SJCRH30 (cell line): ENCODE measurements around the gene CDC42BPB. TPM values are rescaled to one million over a fixed set of nuclear protein-coding genes. Genes with fewer than 3 reads are reported as not detected.

ENCODE experiments used
- DNase-seq, 2 experiments: peaks; one replicate each; pipeline ENCODE4 v3.0.0-alpha.2; 2015 to 2020
- H3K27ac ChIP-seq: fragments of 250-450 bp; sonication (Bioruptor Pico); 2 replicates; pipeline ENCODE4 v1.5.1; 2020; ENCODE audit warnings: mild to moderate bottlenecking, moderate library complexity
- H3K27me3 ChIP-seq: fragments of 250-450 bp; sonication (Bioruptor Pico); 2 replicates; pipeline ENCODE4 v1.5.1; 2020; ENCODE audit warnings: mild to moderate bottlenecking, moderate library complexity
- H3K36me3 ChIP-seq: fragments of 250-450 bp; sonication (Bioruptor Pico); 2 replicates; pipeline ENCODE4 v1.5.1; 2020; ENCODE audit warnings: mild to moderate bottlenecking, moderate library complexity
- H3K4me1 ChIP-seq: fragments of 250-450 bp; sonication (Bioruptor Pico); 2 replicates; pipeline ENCODE4 v1.5.1; 2020; ENCODE audit warnings: mild to moderate bottlenecking, moderate library complexity
- H3K4me3 ChIP-seq: fragments of 250-450 bp; sonication (Bioruptor Pico); 2 replicates; pipeline ENCODE4 v1.5.1; 2020; ENCODE audit warnings: mild to moderate bottlenecking, moderate library complexity
- H3K9me3 ChIP-seq: fragments of 250-450 bp; sonication (Bioruptor Pico); replicated peaks from 2 replicates; pipeline ENCODE4 v1.5.1; 2020; ENCODE audit warnings: mild to moderate bottlenecking, moderate library complexity
- total RNA-seq: library from RNA; depleted of rRNA; stranded (reverse); fragments of >200 nt; shearing (Covaris generic); gene quantifications from 2 replicates; pipeline ENCODE4 v1.2.3, GENCODE V29; 2014

Gene CDC42BPB
- total RNA-seq, 1 experiment from 2014 or later, result 43.4 TPM

DNA sequence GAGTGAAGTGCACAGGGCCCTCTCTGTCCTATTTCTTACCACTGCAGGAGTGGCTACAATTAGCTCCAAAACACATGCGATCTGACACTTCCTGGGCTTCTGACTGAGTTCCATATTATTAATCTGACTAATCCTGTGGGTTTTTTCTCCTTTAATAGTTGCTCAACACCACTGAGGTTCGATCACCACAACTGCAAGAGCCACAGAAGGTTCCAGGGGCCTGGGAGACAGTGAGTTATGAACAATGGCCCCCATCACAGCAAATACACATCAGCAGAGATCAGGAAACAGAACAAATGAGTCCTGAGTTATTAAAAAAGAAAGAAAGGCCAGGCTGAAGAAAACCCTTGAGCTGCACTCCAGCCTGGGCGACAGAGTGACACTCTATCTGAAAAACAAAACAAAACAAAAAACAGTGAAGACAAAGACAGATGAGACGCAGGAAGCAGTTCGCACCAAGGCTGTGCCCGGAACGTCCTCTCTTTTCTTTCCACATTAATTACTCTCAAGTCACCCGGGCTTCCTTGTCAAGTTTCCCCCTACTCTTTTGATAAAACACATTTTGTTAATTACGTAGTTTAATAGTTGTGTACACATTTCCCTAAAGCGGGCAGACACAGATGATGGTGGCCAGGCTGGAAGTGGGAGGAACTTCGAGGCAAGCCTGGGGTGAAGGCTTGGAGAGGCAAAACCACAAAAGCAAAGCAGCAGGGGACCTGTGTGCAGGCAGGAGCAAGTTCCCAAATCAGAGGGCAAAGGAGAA lies 42.7 kb downstream of the CDC42BPB start:
- H3K36me3 ChIP-seq, result no peaks in the 10 kb centered on the region
- no peaks in the 10 kb centered on the region for H3K9me3 ChIP-seq
- no peak overlapping the region for H3K27ac ChIP-seq
- peaks cover 4% of the 10 kb centered on the region for H3K4me1 ChIP-seq
- no peak overlapping the region for H3K4me3 ChIP-seq
- no peaks in the 10 kb centered on the region for H3K27me3 ChIP-seq
- DNase-seq, result no peak

- no peak for DNase-seq
- Histone ChIP-seq H3K9me3 (no peaks in the 10 kb centered on the region), H3K27ac (no peak overlapping the region), H3K4me1 (peaks cover 4% of the 10 kb centered on the region), H3K36me3 (no peaks in the 10 kb centered on the region), H3K4me3 (no peak overlapping the region), H3K27me3 (no peaks in the 10 kb centered on the region)
Observed at GRCh38 chr14:103013028-103013427, 44.3 kb downstream of the CDC42BPB start.

- Histone ChIP-seq H3K27me3 (no peaks in the 10 kb centered on the region), H3K36me3 (peaks cover 7% of the 10 kb centered on the region), H3K27ac (no peak overlapping the region)
Observed at GRCh38 chr14:103009559-103009958, 47.8 kb downstream of the CDC42BPB start.

GRCh38 chr14:103008768-103009357 lies 48.5 kb downstream of the CDC42BPB start:
- H3K27ac ChIP-seq, result no peak overlapping the region
- no peaks in the 10 kb centered on the region for H3K9me3 ChIP-seq
- H3K27me3 ChIP-seq, result no peaks in the 10 kb centered on the region
- H3K4me3 ChIP-seq, result no peak overlapping the region
- H3K36me3 ChIP-seq, result peaks cover 7% of the 10 kb centered on the region
- DNase-seq, result no peak
- peaks cover 3% of the 10 kb centered on the region; the same call in 1 of the 2 replicates for H3K4me1 ChIP-seq

More at GRCh38 chr14:103009559-103009958, 47.8 kb downstream of the CDC42BPB start:
- Histone ChIP-seq H3K9me3 (no peaks in the 10 kb centered on the region), H3K4me1 (peaks cover 6% of the 10 kb centered on the region), H3K4me3 (no peak overlapping the region)
- DNase-seq, result no peak

- no peak overlapping the region for H3K27ac ChIP-seq
- H3K36me3 ChIP-seq, result peaks cover 7% of the 10 kb centered on the region
- no peaks in the 10 kb centered on the region for H3K9me3 ChIP-seq
- DNase-seq, result no peak
- no peaks in the 10 kb centered on the region for H3K27me3 ChIP-seq
- peaks cover 3% of the 10 kb centered on the region; the same call in 1 of the 2 replicates for H3K4me1 ChIP-seq
- H3K4me3 ChIP-seq, result no peak overlapping the region
Observed at GRCh38 chr14:103008126-103008525, 49.2 kb downstream of the CDC42BPB start.

DNA sequence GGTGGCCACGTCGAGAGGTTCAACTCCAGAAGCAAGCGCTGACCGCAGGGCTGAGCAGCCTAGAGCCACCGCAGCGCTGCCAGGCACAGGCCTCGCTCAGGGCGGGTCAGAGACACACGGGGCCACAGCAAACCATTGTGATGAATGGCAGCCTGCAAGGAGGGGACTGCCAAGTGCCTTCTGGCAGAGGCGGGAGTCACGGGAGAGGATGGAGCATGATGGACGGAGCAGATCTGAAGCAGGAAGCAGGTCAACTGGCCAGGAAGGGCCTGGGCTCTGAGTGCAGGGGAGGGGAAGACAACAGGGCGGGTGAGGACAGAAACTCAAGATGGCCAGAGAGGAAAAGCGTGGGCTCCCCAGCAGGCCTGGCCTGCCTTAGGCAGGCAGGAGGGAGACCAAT lies 49.8 kb downstream of the CDC42BPB start:
- no peak for DNase-seq

GRCh38 chr14:103006991-103007520 lies 50.3 kb downstream of the CDC42BPB start:
- no peak for DNase-seq
- no peaks in the 10 kb centered on the region for H3K9me3 ChIP-seq
- peaks cover 3% of the 10 kb centered on the region; the same call in 1 of the 2 replicates for H3K4me1 ChIP-seq
- peaks cover 7% of the 10 kb centered on the region for H3K36me3 ChIP-seq
- H3K27me3 ChIP-seq, result no peaks in the 10 kb centered on the region
- H3K4me3 ChIP-seq, result no peak overlapping the region
- H3K27ac ChIP-seq, result no peak overlapping the region

More for the DNA sequence above, 49.8 kb downstream of the CDC42BPB start:
- H3K4me1 ChIP-seq, result peaks cover 3% of the 10 kb centered on the region; the same call in 1 of the 2 replicates
- H3K36me3 ChIP-seq, result peaks cover 7% of the 10 kb centered on the region
- no peaks in the 10 kb centered on the region for H3K27me3 ChIP-seq
- no peaks in the 10 kb centered on the region for H3K9me3 ChIP-seq
- H3K27ac ChIP-seq, result no peak overlapping the region
- no peak overlapping the region for H3K4me3 ChIP-seq

- no peak overlapping the region for H3K4me3 ChIP-seq
- no peaks in the 10 kb centered on the region for H3K9me3 ChIP-seq
- no peak overlapping the region for H3K27ac ChIP-seq
- H3K4me1 ChIP-seq, result peaks cover 3% of the 10 kb centered on the region; the same call in 1 of the 2 replicates
- DNase-seq, result no peak
- no peaks in the 10 kb centered on the region for H3K27me3 ChIP-seq
- peaks cover 7% of the 10 kb centered on the region for H3K36me3 ChIP-seq
Observed at GRCh38 chr14:103006106-103006505, 51.2 kb downstream of the CDC42BPB start.

DNA sequence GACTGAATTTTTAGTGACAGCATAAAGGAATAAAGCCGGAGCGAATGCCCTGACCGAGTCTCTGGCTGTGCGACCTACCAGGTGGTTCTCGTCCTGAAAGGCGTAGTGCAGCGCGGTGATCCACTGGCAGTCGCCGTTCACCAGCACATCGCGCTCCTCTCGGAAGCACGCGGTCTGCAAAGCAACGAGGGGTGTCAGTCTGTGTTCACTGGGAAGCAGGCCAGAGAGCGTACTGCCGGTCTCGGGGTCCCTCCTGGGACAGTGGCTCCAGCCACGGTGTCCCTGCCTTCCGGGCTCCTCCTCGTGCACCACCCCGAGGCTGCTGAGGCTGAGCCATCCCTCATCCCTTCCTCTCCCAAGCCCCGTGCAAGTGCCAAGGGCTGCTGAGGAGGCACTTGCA lies 53.5 kb downstream of the CDC42BPB start:
- Histone ChIP-seq H3K4me3 (no peak overlapping the region), H3K27ac (no peak overlapping the region), H3K4me1 (peaks cover 3% of the 10 kb centered on the region; the same call in 1 of the 2 replicates), H3K36me3 (peaks cover 7% of the 10 kb centered on the region), H3K27me3 (no peaks in the 10 kb centered on the region), H3K9me3 (no peaks in the 10 kb centered on the region)
- no peak for DNase-seq

DNA sequence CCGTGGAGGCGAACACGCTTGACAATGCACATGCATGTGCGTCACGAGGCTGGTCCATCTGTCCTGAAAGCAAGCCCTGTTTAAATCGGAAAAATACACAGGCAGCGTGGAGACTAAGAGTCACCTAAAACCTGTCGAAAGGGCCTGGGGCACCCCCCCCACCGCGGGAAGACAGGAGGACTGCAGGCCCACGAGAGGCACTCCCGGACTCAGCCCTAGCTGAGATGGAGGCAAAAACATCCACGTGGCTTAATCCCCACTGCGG lies 54.1 kb downstream of the CDC42BPB start:
- no peaks in the 10 kb centered on the region for H3K9me3 ChIP-seq
- H3K4me1 ChIP-seq, result peaks cover 3% of the 10 kb centered on the region; the same call in 1 of the 2 replicates
- no peak for DNase-seq
- H3K27ac ChIP-seq, result no peak overlapping the region
- H3K4me3 ChIP-seq, result no peak overlapping the region
- no peaks in the 10 kb centered on the region for H3K27me3 ChIP-seq
- H3K36me3 ChIP-seq, result peaks cover 9% of the 10 kb centered on the region

- no peak overlapping the region for H3K4me3 ChIP-seq
Observed at GRCh38 chr14:103002578-103003350, 54.6 kb downstream of the CDC42BPB start.

DNA sequence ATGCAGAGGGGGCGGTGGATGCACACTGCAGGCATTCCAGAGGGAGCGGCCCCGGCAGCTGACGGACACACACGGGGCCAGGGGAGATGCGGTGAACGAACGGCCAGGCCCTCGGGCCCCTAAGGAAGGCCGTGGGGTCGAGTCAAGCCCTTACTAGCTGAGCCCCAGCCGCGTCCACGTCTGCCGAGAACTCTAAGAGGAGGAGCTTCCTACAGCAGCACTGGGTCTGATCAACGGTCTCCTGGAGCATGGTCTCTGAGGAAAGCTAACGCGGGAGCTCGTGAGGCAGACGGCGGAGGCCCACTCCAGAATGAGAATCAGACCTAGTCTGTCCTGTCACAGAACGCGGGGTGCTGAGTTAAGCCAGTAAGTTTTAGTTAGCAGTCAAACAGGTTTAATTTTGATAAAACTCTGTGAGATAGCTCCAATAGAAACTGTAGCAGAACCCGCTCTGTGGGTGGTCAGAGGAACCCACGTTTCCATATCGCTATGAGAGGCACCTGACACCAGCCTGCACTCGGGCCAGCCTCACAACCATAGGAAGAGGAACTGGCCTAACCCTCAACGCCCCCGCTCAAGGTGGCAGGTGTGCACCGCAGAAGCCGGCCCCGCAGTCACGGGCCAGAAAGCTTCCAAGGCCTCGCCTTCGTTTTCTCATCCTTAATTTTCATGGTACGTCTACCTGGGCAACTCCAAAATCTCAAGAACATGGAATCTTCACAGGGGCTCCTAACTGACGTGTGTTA lies 55.5 kb downstream of the CDC42BPB start:
- peaks cover under 1% of the 10 kb centered on the region; the same call in 1 of the 2 replicates for H3K4me1 ChIP-seq
- DNase-seq, result no peak
- H3K27me3 ChIP-seq, result no peaks in the 10 kb centered on the region
- H3K27ac ChIP-seq, result no peak overlapping the region
- no peaks in the 10 kb centered on the region for H3K9me3 ChIP-seq
- H3K4me3 ChIP-seq, result no peak overlapping the region
- peaks cover 15% of the 10 kb centered on the region; the same call in 1 of the 2 replicates for H3K36me3 ChIP-seq

More at GRCh38 chr14:103002578-103003350, 54.6 kb downstream of the CDC42BPB start:
- H3K9me3 ChIP-seq, result no peaks in the 10 kb centered on the region
- H3K27ac ChIP-seq, result no peak overlapping the region
- no peak for DNase-seq
- H3K4me1 ChIP-seq, result peaks cover 3% of the 10 kb centered on the region; the same call in 1 of the 2 replicates
- H3K36me3 ChIP-seq, result peaks cover 14% of the 10 kb centered on the region
- H3K27me3 ChIP-seq, result no peaks in the 10 kb centered on the region

GRCh38 chr14:103001226-103001625 lies 56.1 kb downstream of the CDC42BPB start:
- Histone ChIP-seq H3K4me1 (no peaks in the 10 kb centered on the region), H3K9me3 (no peaks in the 10 kb centered on the region), H3K36me3 (peaks cover 14% of the 10 kb centered on the region; the same call in 1 of the 2 replicates), H3K27ac (no peak overlapping the region), H3K27me3 (no peaks in the 10 kb centered on the region), H3K4me3 (no peak overlapping the region)
- no peak for DNase-seq

DNA sequence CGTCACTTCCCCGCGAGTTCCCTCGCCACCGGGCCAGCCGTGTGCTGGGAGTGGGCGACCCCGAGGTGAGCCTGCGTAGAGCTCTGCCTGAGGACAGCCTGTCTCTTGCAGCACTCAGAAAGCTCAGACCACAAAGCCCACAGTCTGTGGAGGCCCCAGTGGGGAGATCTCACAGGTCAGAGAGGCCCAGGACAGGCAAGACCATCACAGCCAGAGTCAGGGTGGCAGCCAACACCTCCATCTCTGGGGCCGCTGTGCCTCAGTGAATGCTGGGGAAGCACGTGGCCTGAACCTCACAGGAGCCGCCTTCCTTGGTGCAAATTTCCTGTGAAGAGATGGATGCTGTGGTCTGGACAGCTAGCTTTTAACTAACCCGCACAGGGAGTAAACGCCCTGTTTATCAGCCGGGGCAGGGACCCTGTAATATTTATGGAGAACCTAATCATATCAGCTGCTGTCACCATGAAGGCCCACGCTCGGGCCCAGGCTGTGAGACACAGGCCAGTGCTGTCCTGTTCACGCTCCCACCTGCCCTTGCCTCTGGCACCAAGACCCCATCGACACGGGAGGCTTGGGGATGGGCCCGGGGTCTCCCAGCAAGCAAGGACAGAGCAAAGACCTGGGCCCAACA lies 56.9 kb downstream of the CDC42BPB start:
- no peaks in the 10 kb centered on the region for H3K27me3 ChIP-seq
- H3K27ac ChIP-seq, result no peak overlapping the region
- no peak overlapping the region for H3K4me3 ChIP-seq
- no peaks in the 10 kb centered on the region for H3K9me3 ChIP-seq
- no peaks in the 10 kb centered on the region for H3K4me1 ChIP-seq
- DNase-seq, result no peak
- peaks cover 15% of the 10 kb centered on the region; the same call in 1 of the 2 replicates for H3K36me3 ChIP-seq
